HK-2 (cell line): ENCODE results near the gene GTPBP2.
"Not testable (repeated sequence)": the region's sequence is repeated elsewhere in the genome, so short reads cannot be mapped to it uniquely, and the experiment has no call there.

Source experiments
- DNase-seq: peaks from one replicate; pipeline ENCODE4 v3.0.0-alpha.2; 2018; ENCODE audit not compliant: unreplicated experiment

Gene GTPBP2

DNA sequence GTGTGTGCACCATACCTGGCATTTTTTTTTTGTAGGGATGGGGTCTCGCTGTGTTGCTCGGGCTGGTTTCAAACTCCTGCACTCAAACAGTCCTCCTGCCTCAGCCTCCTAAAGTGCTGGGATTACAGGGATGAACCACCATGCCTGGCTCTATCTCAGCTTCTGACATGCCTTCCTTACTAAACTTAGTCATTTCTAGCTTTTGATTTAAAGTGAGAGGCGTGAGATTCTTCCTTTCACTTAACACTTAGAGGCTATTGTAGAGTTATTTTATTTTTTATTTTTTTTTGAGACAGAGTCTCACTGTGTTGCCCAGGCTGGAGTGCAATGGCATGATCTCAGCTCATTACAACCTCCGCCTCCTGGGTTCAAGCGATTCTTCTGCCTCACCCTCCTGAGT is 33.9 kb upstream of the GTPBP2 start:
- not testable (repeated sequence) for DNase-seq

DNA sequence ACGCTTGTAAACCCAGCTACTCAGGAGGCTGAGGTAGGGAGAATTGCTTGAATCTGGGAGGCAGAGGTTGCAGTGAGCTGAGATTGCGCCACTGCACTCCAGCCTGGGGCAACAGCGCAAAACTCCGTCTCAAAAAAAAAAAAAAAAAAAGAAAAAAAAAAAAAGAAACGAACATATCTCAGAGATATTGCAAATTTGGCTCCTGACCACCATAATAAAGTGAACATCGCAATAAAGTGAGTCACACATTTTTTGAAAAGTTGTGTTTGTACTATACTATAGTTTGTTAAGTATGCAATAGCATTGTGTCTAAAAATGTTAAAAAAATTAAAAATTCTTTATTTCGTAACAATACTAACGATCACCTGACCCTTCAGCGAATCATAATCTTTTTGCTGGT is 29.1 kb upstream of the GTPBP2 start:
- no peak for DNase-seq

DNA sequence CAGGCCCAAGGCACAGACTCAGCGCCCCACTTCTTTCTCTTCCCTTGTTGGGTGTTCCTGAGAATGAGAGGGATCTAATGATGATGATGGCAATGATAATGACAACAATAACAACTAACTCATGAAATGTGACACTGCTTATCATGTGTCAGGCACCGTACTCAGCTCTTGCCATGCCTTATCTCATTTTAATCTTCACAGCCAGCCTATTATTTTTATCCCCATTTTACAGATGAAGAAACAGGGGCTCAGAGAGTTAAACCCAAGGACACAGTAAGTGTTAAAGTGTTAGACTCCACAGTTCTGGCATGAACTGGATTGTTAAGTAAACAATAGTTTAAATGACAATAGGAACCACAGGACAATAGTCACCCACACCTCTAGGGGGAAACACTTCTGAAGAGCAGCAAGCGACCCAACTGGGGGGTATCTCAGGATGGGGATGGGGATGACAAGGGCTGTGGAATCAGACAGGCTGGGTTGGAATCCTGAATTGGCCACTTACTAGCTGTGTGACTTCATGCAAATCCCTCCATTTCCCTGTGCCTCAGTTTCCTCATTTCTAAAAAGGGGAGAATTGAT is 28.2 kb upstream of the GTPBP2 start:
- DNase-seq, result no peak

DNA sequence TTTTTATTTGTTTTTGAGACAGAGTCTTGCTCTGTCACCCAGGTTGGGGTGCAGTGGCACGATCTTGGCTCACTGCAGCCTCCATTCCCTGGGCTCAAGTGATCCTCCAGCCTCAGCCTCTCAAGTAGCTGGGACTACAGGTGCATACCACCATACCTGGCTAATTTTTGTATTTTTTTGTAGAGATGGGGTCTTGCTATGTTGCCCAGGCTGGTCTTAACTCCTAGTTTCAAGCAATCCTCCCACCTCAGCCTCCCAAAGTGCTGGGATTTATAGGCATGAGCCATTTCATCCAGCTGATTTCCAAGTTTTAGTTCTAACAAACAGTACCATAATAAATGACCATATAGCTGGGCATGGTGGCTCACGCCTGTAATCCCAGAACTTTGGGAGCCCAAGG is 23.8 kb upstream of the GTPBP2 start:
- not testable (repeated sequence) for DNase-seq

DNA sequence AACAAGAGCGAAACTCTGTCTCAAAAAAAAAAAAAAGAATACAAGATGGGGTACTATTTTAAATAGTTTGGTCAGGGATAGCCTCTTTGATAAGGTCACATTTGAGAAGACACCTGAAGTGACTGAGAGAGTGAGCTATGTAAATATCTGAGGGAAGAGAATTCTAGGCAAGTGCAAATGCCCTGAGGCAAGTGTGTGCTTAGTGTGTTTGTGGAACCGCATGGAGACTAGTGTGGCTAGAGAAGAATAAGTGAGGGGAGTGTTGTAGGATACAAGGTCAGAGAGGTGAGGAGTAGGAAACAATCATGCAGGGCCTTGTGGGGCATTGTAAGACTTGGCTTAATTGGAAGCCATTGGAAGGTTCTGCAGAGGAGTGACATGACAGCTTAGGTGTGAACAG is 19.2 kb upstream of the GTPBP2 start:
- DNase-seq, result no peak

DNA sequence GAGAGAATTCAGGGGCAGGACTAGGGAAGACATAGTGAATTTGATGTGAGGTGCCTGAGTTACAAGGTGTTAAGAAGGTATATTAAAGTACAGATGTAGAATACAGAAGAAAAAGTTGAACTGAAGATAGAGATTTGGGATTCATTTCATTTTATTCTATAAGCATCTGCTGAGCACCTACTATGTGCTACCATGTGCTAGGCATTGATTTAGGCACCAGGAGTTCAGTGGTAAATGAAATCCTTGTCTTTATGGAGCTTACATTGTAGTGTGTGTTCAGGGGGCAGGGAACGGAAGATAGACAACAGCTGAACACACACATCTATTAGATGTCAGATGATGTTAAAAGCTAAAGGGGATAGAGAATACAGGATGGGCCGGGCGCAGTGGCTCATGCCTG is 18.5 kb upstream of the GTPBP2 start:
- DNase-seq, result no peak

DNA sequence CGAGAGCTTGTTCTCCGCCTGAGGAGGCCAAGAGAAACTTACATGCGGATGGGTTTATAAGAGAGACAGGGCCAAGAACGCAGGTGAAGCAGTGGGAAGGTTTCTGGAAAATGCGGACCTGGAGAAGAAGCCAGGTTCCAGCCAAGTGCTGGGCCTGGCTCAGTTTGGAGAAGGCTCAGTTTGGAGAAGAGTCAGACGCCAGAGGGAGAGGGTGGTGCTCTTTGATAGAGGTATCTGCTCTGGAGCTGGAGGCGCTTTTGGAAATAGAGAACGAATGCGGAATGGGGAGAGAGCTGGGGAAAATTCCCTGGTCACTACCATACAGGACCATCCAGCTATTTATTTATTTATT is 16.5 kb upstream of the GTPBP2 start:
- no peak for DNase-seq

DNA sequence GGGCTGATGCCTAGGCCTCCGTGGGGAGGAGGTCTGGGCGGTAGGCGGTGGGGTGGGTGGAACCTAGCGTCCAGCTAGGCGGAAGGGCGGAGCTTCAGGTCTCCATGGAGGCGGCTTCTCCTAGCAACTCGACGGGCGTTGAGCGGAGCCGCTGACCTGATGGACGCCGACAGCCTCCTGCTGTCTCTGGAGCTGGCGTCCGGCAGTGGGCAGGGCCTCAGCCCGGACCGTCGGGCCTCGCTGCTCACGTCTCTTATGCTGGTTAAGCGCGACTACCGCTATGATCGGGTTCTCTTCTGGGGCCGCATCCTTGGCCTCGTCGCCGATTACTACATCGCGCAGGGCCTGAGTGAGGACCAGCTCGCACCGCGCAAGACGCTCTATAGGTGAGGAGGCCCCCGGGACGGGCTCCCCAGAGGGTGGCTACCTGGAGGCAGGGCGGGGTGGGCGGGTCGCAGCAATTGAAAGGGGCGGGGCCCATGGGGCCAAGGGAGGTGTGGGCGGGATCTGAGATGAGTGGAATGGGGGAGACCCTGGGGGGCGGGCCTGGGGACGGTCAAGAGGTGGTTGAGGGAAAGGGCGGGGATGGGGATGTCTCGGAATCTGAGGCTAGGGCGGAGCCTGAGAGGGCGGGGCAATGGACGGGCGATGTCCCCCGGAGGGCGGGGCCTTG is 16.0 kb upstream of the GTPBP2 start, which contains the start of gene RSPH9:
RSPH9 (plus strand) TSS at position 97 of the 673 bp plus-strand sequence; CDS start at position 160, 63 bp downstream.
- DNase-seq, result no peak

DNA sequence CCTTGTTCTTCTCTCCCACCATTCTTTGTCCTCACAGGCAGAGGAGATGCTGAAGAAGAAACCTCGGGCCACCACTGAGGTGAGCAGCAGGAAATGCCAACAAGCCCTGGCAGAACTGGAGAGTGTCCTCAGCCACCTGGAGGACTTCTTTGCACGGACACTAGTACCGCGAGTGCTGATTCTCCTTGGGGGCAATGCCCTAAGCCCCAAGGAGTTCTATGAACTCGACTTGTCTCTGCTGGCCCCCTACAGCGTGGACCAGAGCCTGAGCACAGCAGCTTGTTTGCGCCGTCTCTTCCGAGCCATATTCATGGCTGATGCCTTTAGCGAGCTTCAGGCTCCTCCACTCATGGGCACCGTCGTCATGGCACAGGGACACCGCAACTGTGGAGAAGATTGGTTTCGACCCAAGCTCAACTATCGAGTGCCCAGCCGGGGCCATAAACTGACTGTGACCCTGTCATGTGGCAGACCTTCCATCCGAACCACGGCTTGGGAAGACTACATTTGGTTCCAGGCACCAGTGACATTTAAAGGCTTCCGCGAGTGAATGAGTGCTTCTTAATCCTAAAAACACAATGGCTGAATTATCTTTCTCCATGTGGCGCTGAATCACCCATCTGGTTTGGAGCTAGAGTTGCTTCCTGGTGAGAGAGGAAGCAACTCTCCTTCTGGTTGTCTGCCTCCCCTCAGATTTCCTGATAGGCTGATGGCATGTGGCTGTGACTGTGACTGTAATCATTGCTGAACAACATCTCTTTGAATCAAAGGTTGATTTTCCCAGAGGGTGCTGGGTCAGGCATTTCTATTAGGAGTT is 11.1 kb upstream of the GTPBP2 start:
- no peak for DNase-seq

DNA sequence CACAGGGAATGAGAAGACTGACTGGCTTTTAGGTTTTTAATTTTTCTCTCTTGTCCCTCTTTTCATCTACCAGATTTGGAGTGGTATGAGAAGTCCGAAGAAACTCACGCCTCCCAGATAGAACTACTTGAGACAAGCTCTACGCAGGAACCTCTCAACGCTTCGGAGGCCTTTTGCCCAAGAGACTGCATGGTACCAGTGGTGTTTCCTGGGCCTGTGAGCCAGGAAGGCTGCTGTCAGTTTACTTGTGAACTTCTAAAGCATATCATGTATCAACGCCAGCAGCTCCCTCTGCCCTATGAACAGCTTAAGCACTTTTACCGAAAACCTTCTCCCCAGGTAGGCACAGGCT is 7.2 kb upstream of the GTPBP2 start:
- DNase-seq, result no peak

DNA sequence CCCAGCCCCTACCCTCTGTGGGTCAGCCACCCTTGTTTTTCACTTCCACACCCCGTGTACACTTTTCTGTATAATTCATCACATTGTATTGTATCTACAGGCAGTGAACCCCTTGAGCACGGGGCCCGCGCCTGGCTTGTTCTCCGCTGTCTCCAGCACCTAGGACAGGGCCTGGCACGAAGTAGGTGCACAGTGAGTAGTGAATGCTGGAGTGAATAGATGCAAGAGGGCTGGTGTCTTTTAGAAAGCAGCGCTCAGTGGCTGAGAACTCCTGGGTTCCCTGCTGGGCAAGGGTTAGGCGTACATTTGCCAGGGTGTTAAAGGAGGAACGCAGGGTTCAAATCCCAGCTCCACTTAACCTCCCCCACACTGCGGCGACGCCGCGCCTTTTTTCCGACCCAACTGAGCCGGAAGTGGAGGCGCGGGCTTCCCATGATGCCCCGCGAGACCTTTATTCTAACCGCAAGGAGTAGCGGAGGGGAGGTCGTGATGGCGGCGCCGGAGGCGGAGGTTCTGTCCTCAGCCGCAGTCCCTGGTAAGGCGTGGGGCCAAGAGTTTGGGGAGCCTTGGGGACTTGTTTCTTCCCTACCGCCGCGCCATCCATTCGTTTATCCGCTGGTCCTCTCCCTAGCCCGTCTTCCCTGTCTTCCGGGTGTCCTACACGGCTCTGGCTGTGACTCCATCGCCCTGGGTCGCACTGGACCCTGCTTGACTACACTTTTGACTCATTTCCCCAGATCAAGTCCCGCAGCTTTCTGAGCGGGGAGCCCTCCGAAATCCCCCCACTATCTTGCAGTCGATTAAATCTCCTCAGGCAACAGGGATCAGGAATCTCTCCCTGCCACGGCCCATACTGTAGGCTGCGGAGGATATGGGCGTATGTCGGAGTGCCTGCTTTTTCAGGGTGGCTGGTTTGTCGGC is 6.6 kb upstream of the GTPBP2 start, which contains the start of gene MAD2L1BP:
MAD2L1BP (plus strand) TSS at position 454 of the 921 bp plus-strand sequence; CDS start at position 490, 36 bp downstream.
- peak; percentile 80 for DNase-seq

DNA sequence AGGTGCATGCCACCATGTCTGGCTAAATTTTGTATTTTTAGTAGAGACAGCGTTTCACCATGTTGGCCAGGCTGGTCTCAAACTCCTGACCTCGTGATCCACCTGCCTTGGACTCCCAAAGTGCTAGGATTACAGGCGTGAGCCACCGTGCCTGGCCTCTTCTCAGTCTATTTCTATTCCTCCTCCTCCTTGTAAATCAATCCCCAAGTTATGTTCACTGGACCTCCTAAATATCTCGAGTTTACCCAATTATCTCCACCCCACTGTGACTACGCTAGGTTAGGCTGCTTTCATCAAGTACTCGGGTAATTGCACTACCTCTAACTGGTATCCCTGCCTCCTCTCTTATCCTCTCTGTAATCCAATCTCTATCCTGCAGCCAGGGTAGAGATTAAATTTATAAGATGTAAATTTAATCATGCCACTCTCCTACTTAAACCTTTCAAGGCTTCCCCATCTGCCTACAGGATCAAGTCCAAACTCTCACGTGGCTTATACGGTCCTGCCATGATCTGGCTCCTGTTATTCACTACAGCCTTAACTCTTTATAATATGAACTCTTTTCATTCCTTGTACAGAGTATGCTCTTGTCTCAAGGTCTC is 5.7 kb upstream of the GTPBP2 start:
- DNase-seq, result no peak

DNA sequence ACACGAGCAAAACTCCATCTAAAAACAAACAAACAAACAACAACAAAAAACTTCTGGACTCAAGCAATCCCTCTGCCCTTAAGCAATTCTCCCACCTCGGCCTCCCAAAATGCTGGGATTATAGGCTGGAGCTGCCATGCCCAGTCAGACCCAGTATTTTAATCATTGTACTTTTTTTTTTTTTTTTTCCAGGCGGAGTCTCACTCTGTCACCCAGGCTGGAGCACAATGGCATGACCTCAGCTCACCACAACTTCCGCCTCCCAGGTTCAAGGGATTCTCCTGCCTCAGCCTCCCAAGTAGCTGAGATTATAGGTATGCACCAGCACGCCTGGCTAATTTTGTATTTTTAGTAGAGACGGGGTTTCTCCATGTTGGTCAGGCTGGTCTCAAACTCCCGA is 3.9 kb upstream of the GTPBP2 start:
- DNase-seq, result not testable (repeated sequence)

DNA sequence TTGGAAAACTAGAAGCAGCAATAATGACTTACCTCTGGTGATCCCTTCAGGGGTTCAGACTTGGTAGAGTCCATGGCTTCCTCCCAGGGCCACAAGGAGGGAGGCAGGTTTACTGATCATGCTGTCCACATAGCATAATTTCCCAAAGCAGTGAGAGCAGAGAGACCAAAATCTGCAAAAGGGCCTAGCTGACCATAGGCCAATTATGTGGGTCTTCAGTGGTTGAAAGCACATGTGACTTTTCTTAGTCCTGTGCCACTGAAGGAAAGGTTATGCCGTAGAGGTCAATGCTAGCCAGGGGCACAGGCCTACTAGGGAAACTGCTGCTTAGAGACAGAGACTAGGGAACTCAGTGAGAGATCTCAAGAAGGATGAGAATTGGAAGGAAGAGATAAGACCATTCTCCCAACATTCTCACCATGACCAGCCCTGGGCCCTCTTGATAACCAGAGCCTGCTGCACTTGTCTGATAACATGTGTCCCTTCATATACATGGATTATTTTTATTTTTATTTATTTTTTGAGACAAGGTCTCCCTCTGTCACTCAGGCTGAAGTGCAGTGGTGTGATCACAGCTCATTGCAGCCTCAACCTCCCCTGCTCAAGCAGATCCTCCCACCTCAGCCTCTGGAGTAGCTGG is 2.0 kb upstream of the GTPBP2 start:
- DNase-seq, result no peak

DNA sequence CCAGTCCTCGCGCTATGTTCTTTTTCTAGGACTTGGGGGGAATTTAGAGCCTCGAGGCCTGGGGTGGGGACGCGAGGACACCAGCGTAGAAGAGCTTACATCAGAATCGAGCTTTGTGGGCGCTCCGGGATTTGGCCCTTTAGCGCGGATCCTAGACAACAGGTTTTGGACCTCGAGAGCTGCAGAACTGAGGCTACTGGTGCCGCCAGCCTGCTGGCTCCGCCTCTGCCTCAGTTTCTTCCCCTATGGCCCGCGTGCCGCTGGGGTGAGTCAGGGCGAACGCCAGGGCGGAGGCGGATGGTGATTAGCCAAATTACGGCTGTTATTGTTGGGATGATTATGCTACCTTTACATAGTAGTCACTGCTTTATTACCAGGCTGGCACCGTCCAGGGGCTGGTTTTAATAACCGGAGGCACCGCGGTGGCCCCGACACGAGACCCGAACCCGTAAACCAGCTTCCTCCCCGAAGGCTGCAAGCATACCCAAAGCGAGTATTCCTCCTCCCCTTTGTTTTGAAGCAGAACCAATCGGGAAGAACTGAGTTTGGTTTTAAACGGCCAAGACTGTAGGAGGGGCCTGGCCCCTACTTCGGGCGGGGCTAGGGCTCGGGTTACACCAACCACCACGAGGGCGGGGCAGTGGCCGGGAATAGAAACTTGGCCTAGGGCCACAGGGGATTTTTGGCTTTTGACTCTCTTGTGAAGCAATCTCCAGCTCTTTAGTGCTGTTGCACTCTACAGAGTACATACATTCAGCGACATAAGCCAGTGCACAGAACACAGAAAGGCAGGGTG is 639 bp upstream of the GTPBP2 start:
- DNase-seq, result peak; percentile 93

DNA sequence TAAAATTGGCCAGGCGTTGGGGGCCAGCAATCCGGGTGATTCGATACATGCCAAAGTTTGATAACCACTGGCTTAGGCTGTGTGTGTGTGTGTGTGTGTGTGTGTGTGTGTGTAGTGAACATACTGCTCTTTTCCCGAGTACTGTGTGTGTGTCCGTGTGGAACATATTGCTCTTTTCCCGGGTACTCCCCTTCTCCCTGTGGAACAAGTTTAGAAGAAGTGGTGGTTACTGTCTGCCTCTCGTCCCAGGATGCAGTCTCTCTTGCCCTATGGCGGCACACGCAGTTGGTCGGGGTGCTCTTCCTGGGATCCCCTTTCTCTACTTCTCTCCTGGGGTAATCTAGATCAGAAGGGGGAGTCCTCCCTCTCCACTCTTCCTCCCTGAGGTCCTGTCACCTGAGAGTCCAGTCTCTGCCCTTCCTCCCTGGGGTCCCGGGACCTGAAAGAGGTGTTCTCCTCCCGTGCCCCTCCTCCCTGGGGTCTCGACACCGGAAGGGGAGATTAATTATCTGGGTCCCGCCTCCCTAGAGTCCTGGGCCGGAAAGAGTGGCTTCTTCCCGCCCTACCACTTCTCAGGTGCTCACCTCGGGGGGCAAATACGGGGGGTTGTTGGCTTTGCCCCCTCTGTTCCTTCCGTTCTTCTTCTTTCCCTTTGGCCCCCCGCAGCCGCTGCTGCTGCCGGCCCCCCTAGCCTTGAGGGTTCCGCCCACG is 516 bp downstream of the GTPBP2 start:
- peak; percentile 67 for DNase-seq

DNA sequence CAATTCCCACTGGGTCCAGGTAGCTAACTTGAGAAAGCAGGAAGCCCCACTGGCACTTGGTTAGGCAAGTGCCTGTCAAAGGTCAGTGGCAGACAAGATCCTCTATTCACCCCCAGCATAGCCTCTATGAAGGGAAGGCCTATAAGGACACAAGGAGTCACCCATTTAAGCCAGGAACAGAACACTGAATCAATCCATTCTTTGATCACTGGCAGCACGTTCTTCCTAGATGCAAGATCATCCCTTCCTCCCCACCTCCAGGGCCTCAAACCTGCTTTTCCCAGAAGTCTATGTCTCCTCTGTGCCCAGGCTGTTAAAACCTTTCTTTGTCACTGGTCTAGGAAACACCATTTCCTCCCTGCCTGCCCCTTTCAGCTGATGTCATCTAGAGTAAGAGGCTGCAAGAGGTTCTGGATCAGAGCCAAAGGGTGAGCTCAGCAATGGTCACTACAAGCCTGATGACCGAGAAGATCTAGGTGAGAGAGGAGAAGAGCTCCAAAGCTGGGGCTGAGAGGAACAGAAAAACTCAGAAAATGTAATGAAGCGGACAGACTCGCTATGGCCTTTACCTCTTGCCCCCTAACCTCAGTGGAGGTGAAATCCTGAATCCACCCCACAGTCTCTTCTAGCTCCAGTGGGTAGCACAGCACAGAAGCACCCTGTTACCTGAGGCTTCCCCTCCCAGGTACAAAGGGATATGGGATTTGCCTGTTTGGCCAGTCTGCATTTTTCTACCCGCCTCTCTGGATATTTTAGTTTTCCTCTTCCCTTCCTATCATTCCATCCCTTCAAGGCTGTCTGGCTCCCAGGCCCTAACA is 1.8 kb downstream of the GTPBP2 start:
- peak; percentile 87 for DNase-seq

DNA sequence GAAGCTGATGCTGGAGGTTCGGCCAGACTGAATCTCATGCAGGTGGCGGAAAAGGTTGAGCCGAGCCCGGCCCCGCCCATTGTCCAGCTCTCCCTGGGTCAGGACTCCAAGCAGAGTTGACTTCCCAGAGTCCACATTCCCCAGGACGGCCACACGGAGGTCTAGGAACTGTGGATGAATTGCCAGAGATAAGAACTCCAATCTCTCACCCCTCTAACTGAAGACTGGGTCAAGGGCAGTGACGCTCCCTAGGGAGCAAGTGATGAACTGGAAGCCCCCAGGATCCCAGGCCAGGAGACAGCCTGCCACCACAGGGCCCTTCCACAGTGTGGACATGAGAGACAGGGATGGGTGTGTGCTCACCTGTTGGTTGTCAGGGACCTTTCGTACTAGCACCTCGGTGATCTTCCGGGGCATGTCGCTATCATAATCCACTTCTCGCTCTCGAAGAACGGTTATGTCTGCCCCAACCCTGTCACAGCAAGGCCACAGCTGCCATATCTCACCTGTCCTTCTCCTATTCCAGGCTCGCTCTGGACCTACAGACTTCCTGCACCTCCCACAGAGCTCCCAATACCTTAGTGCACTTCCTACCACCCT is 3.6 kb downstream of the GTPBP2 start:
- DNase-seq, result no peak
